Inferior parietal cortex (tissue), 1 donor: Measurements from ENCODE around the gene KCNJ10.
A peak's percentile ranks its signal among the peaks of the same experiment; 100 is the strongest.

Experiments used
- DNase-seq: peaks from one replicate; pipeline ENCODE4 v3.0.0-alpha.2; 2016; ENCODE audit errors: extremely low spot score

KCNJ10 gene

DNA sequence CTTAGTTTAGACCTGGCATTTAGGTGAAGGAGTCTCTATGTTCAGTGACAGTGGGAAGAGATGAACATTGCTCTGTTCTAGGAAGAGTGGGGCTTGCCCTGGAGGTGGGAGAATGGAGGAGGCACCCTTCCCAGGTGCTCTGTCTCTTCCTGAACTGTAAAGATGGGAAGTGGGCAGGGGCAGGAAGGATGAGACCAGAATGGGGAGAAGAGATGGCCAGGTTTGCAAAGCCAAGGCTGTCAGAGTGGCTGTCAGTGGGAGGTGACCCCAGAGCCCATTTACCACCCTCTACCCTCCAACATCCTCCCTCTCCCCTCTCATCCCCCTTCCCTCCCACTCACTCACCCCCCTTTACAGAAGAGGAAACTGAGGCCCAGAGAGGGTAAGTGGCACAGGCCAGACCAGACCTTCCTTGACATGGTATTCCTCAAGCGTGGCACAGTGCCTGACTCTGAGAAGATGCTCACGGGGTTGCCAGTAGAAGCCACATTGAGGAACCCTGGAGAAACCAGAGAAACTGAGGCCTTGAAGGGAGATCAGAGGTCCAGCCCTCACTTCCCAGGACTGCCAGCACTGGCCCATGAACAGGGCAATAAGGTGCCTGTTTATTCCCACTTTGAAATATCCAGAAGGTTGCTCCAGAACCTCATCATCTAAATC, 29.9 kb upstream of the KCNJ10 start:
- no peak for DNase-seq

- peak; percentile 89 for DNase-seq
These were observed 29.0 kb upstream of the KCNJ10 start for GRCh38 chr1:160098852-160099561.

DNA sequence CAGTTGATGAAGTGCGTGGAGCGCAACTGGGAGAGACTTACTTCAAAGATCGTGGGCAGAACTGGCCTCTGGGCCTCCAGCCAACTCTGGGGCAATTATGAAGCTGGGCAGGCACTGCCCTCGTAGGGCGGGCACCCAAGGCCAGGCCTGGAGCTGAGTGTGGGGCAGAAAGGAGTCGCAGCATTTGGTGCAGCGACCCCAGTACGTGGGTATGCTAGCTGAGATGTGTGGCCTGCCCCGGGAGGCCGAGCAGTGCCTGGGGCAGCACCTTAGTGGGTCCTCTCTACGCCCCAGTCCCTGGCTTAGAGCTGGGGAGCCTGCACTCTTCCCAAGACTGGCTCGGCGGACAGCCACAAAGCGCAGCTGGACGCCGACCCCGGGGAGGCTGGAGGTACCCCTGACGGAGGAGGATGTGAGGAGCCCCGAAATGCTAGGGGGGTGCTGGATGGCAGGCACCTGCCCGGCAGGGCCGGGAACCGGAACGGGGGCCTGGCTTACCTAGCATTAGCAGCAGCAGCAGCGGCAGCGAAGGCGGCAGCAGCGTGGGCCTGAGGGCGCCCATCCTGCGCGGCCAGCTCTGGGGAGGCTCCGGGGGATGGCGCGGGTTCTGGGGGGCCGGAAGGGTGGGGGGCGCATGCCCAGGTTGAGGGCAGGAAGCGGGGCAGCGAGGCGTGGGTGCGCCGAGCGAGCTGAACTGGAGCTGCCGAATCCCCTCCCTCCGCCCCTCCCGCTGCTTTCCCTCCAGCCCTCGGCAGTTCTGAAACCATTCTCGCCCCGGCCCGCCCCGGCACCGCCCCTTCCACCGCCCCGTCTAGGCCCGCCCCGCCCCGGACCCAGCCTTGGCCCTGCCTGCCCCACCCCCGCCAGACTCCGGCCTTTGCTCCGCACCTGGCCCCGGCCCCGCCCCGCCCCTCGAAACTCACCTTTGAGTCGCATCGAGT, 28.2 kb upstream of the KCNJ10 start, which contains the start of gene IGSF8:
TSS of gene IGSF8 (minus strand) at position 709 of the 941 bp plus-strand sequence. CDS start at position 562, 147 bp downstream.
- DNase-seq: no peak

DNA sequence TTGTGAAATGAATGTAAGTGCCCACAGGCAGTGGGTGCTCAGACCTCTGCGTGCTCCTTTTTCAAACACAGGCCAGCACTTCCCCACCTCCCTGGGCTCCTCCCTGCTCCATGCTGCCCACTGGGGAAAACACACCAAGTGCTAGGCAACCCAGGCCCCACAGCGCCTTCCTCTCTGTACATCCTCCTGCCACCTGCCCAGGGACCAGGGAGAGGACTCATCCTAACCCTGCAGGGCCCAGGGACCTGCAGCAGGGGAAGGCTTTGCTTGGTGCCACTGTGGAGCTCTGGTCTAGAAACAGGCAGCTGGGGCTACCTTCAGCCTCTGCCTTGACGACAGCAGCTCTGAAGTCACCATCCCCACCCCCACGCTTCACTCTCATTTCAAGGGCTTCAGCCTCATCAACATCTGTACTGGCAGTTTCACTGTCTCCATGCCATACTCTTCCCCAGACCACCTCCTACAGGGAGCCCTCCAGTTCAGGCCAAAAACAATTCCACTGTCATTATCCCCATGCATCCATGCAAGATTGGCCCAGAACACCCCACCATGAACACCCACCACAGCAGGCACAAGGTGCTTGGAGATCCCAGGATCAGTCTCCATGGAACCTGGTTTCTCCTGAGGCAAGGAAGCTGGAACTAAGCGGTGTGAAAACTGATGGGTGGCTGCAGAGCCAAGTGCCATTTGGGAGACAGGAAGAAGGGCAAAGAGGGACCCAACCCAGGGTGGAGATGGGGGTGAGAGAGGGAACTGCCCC, 27.4 kb upstream of the KCNJ10 start:
- DNase-seq: no peak

GRCh38 chr1:160096274-160097116, 26.5 kb upstream of the KCNJ10 start:
- DNase-seq: no peak

- DNase-seq: no peak
These were observed 25.6 kb upstream of the KCNJ10 start for GRCh38 chr1:160095382-160096105.

GRCh38 chr1:160094806-160095205, 24.8 kb upstream of the KCNJ10 start:
- no peak for DNase-seq

DNA sequence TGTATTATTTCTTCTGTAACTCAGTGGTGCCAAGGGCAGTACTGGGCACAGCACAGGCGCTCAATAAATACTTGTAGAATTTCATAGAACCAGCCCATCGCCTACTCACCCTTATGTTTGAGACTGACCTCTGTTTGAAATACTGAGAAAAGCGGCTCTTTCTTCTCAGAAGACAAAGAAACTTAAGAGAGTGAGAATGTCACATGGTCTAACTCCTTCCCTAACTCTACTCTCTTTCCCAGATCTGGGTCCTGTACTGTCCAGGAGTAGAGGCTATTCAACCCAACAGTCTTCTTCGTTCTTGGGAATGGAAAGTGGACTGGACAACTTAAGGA, 24.3 kb upstream of the KCNJ10 start:
- no peak for DNase-seq

DNA sequence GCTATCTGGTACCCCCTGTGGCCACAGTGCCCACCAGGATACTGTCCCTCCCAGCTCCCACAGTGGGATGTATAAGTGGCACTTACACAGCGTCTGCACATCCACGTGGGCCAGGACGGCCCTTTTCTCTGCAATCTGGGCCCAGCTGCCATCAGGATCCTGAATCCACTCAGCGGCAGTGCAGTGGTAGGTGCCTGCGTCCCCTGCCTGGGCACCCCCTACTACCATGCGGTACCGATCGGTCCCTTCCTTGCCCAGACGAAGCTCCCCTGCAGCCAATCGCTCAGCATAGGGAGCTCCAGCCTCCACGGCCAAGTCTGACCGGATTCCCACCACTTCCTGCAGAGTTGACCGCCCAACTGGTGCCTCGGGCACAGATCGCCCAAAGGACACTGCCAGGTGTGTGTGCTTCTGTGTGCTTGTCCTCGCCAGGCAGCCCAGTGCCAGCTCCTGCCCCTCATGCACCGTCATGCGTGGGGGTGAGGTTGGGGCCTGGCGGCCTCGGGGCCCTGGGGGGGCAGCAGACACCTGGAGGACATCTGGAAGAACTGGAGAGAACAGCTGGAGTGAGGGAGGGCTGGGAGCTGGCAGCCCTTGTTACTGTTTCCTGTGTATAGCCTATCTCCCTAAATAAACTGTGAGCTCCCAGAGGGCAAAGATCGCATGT, 23.8 kb upstream of the KCNJ10 start:
- no peak for DNase-seq

- DNase-seq: no peak
These were observed 23.1 kb upstream of the KCNJ10 start for GRCh38 chr1:160093069-160093395.

GRCh38 chr1:160092366-160093068, 22.6 kb upstream of the KCNJ10 start:
- peak; percentile 51 for DNase-seq

- DNase-seq: no peak
These were observed 21.8 kb upstream of the KCNJ10 start for GRCh38 chr1:160091666-160092223.

- DNase-seq: no peak
These were observed 20.8 kb upstream of the KCNJ10 start for GRCh38 chr1:160090760-160091159.

DNA sequence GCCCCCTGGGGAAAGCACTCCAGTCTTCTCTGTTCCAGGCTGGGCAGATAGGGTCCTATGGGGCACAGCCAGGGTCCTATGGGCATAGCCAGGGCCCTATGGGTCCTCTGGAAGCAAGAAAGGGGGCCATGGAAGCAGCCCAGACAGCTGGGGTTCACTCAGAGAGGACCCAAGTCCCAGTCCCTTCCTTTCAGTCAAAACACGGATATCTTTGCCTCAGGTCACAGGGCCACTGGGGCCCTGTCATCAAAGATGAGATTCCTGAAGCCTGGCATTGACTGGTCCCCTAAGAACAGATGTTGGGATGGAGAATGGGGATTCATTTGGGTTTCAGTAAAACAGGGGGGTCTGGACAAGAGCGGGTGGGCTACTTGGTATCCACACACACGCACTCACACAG, 19.9 kb upstream of the KCNJ10 start:
- DNase-seq: no peak

GRCh38 chr1:160087118-160087662, 17.2 kb upstream of the KCNJ10 start:
- DNase-seq: no peak

- DNase-seq: peak; percentile 62
These were observed 16.5 kb upstream of the KCNJ10 start for GRCh38 chr1:160086456-160086892.

DNA sequence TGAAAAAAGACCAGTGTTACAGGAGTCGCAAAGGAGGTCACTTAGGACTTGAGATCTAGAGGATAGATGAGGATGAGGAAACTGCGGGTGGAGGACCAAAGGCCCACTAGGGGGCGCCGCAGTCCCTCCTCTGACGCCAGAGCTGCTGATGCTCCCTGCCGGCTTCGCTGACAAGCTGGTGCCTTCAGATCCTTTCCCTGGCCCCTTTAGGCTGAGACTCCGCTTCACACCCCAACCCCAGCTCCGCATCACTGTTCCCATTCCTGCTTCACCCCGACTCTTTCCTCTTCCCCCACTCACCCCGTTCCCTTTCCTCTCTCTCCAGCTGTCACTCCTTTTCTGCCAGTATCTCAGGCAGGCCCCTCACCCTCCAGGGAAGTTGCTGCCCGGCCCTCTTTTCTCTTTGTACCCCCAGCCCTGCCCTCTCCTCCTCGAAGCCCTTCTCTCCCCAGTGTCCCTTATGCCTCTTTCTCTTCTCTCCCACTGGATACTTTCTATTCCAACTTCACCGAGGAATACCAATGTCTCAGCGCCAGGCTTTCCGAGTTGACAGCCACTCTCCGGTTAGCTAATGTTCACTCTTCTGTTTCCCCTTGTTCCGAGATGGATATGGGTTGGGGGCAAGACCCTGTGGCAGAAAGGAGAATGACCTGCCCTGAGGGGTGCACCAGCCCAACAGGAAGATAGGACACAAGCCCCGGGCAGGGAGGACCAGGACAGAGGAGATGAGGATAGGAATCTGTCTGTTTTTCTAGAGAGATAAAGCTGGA, 15.9 kb upstream of the KCNJ10 start:
- DNase-seq: peak; percentile 89
